Activated naive CD4-positive, alpha-beta T cell treated with anti-CD3 and anti-CD28 coated beads, Interleukin-2, amount 10 ng/mL, durations not matched to agents 7 days and 5 days (primary cell): ENCODE results near the gene YIF1A.
"Not testable (repeated sequence)": the region's sequence is repeated elsewhere in the genome, so short reads cannot be mapped to it uniquely, and the experiment has no call there.

Experiments used
- CTCF ChIA-PET: fragments of 350-600 bp; sonication (Branson Sonifier 250); formaldehyde crosslinking; loops from one replicate; lab custom pipeline; 2021; ENCODE audit warnings: antibody characterized with exemption; lab: Charles Lee
- DNase-seq: peaks from one replicate; pipeline ENCODE4 v3.0.0-alpha.2; 2020
- H3K27ac Mint-ChIP-seq: one replicate; pipeline ENCODE4 v1.8.0; 2021; ENCODE audit warnings: mild to moderate bottlenecking, moderate library complexity, mixed read lengths
- H3K27me3 Mint-ChIP-seq: one replicate; pipeline ENCODE4 v1.8.0; 2021; ENCODE audit warnings: mild to moderate bottlenecking, mixed read lengths
- H3K36me3 Mint-ChIP-seq: one replicate; pipeline ENCODE4 v1.8.0; 2021; ENCODE audit warnings: mixed read lengths
- H3K4me1 Mint-ChIP-seq: one replicate; pipeline ENCODE4 v1.8.0; 2021; ENCODE audit warnings: mixed read lengths
- H3K4me3 Mint-ChIP-seq: one replicate; pipeline ENCODE4 v1.8.0; 2021; ENCODE audit warnings: mild to moderate bottlenecking, moderate library complexity, mixed read lengths
- H3K9me3 Mint-ChIP-seq: one replicate; pipeline ENCODE4 v1.8.0; 2021; ENCODE audit warnings: mixed read lengths

Gene YIF1A

GRCh38 chr11:66281776-66282467 lies 7.0 kb downstream of the YIF1A start:
- Mint-ChIP-seq H3K4me3 (no peak overlapping the region), H3K9me3 (no peaks in the 10 kb centered on the region), H3K27me3 (peaks cover 36% of the 10 kb centered on the region), H3K36me3 (peaks cover 3% of the 10 kb centered on the region), H3K4me1 (peaks cover 48% of the 10 kb centered on the region), H3K27ac (no peak overlapping the region)
- DNase-seq: no peak
- CTCF ChIA-PET: interaction anchor here (0.9 to 2.6 kb wide), 11 partner anchors 8 to 201 kb away, joined by 3 to 15 read pairs (median 4); partner anchors contain the start of gene TMEM151A

- Mint-ChIP-seq H3K4me3 (no peak overlapping the region), H3K36me3 (peaks cover 8% of the 10 kb centered on the region), H3K27me3 (peaks cover 36% of the 10 kb centered on the region), H3K27ac (peak overlapping the region; percentile 24), H3K9me3 (no peaks in the 10 kb centered on the region), H3K4me1 (peaks cover 43% of the 10 kb centered on the region)
- DNase-seq: no peak
- CTCF ChIA-PET: interaction anchor here (0.7 to 1.5 kb wide), 4 partner anchors 9 to 30 kb away, joined by 3 to 4 read pairs (median 3); no protein-coding TSS in a partner anchor
Observed at GRCh38 chr11:66281001-66281400, 7.9 kb downstream of the YIF1A start.

GRCh38 chr11:66280428-66280827 lies 8.5 kb downstream of the YIF1A start:
- no peak for DNase-seq
- no peak overlapping the region for H3K4me3 Mint-ChIP-seq
- H3K27me3 Mint-ChIP-seq: peaks cover 36% of the 10 kb centered on the region
- peaks cover 12% of the 10 kb centered on the region for H3K36me3 Mint-ChIP-seq
- CTCF ChIA-PET: interaction anchor here (0.6 to 1.5 kb wide), 5 partner anchors 8 to 83 kb away, joined by 3 to 4 read pairs (median 3); no protein-coding TSS in a partner anchor
- H3K9me3 Mint-ChIP-seq: no peaks in the 10 kb centered on the region
- H3K4me1 Mint-ChIP-seq: peaks cover 43% of the 10 kb centered on the region
- H3K27ac Mint-ChIP-seq: no peak overlapping the region

GRCh38 chr11:66279092-66279734 lies 9.7 kb downstream of the YIF1A start:
- Mint-ChIP-seq H3K27ac (no peak overlapping the region), H3K4me3 (peak overlapping the region; percentile 40), H3K9me3 (no peaks in the 10 kb centered on the region), H3K4me1 (peaks cover 43% of the 10 kb centered on the region), H3K36me3 (peaks cover 18% of the 10 kb centered on the region), H3K27me3 (peaks cover 36% of the 10 kb centered on the region)
- DNase-seq: no peak
- CTCF ChIA-PET: no interaction called here

GRCh38 chr11:66278363-66279091 lies 10.4 kb downstream of the YIF1A start:
- Mint-ChIP-seq H3K27ac (no peak overlapping the region), H3K4me3 (peak overlapping the region; percentile 40), H3K27me3 (peaks cover 36% of the 10 kb centered on the region), H3K9me3 (no peaks in the 10 kb centered on the region), H3K4me1 (peaks cover 43% of the 10 kb centered on the region), H3K36me3 (peaks cover 22% of the 10 kb centered on the region)
- CTCF ChIA-PET: no interaction called here
- no peak for DNase-seq

- H3K27me3 Mint-ChIP-seq: peaks cover 36% of the 10 kb centered on the region
- H3K4me3 Mint-ChIP-seq: peak within 1 kb of the TSS; percentile 40
- no peaks in the 10 kb centered on the region for H3K9me3 Mint-ChIP-seq
- CTCF ChIA-PET: interaction anchor here (0.9 to 1.2 kb wide), 3 partner anchors 10 to 255 kb away, joined by 3 to 5 read pairs (median 3); partner anchors contain the start of gene RAB1B
- H3K27ac Mint-ChIP-seq: peak within 1 kb of the TSS; percentile 55
- peaks cover 29% of the 10 kb centered on the region for H3K36me3 Mint-ChIP-seq
- DNase-seq: peak; percentile 66
- peaks cover 40% of the 10 kb centered on the region for H3K4me1 Mint-ChIP-seq
Observed at GRCh38 chr11:66277471-66278362, 11.2 kb downstream of the YIF1A start, which contains the start of gene CNIH2. TSS of gene CNIH2 (plus strand) at chr11:66278175. CDS start at chr11:66278457, 282 bp downstream.

- not testable (repeated sequence) for H3K9me3 Mint-ChIP-seq, DNase-seq, H3K4me3 Mint-ChIP-seq
- H3K27me3 Mint-ChIP-seq: peaks cover 31% of the 10 kb centered on the region
- H3K4me1 Mint-ChIP-seq: peaks cover 39% of the 10 kb centered on the region
- H3K36me3 Mint-ChIP-seq: peaks cover 34% of the 10 kb centered on the region
- peak overlapping the region; percentile 55 for H3K27ac Mint-ChIP-seq
- CTCF ChIA-PET: interaction anchor here (0.9 to 1.2 kb wide), 3 partner anchors 9 to 255 kb away, joined by 3 to 5 read pairs (median 3); partner anchors contain the start of gene RAB1B
Observed at GRCh38 chr11:66277064-66277463, 11.9 kb downstream of the YIF1A start.

GRCh38 chr11:66276619-66277018 lies 12.3 kb downstream of the YIF1A start:
- H3K4me3 Mint-ChIP-seq, H3K9me3 Mint-ChIP-seq, DNase-seq: not testable (repeated sequence)
- H3K4me1 Mint-ChIP-seq: peaks cover 39% of the 10 kb centered on the region
- H3K36me3 Mint-ChIP-seq: peaks cover 38% of the 10 kb centered on the region
- H3K27ac Mint-ChIP-seq: peak overlapping the region; percentile 55
- CTCF ChIA-PET: interaction anchor here (0.9 to 1.2 kb wide), 2 partner anchors 9 to 18 kb away, joined by 3 to 5 read pairs; partner anchors contain the start of gene RAB1B
- peaks cover 26% of the 10 kb centered on the region for H3K27me3 Mint-ChIP-seq

- Mint-ChIP-seq H3K9me3 (no peaks in the 10 kb centered on the region), H3K4me3 (no peak overlapping the region), H3K27ac (no peak overlapping the region), H3K4me1 (peaks cover 35% of the 10 kb centered on the region), H3K27me3 (peaks cover 26% of the 10 kb centered on the region), H3K36me3 (peaks cover 39% of the 10 kb centered on the region)
- DNase-seq: no peak
- CTCF ChIA-PET: interaction anchor here (1.2 kb wide), 1 partner anchor 8 kb away, joined by 5 read pairs; the partner anchor contains the start of gene RAB1B
Observed at GRCh38 chr11:66275984-66276612, 12.8 kb downstream of the YIF1A start.

GRCh38 chr11:66275396-66275795 lies 13.5 kb downstream of the YIF1A start:
- H3K4me1 Mint-ChIP-seq: peaks cover 39% of the 10 kb centered on the region
- no peaks in the 10 kb centered on the region for H3K9me3 Mint-ChIP-seq
- H3K27ac Mint-ChIP-seq: no peak overlapping the region
- no peak overlapping the region for H3K4me3 Mint-ChIP-seq
- peaks cover 19% of the 10 kb centered on the region for H3K27me3 Mint-ChIP-seq
- DNase-seq: no peak
- CTCF ChIA-PET: no interaction called here
- peaks cover 43% of the 10 kb centered on the region for H3K36me3 Mint-ChIP-seq

- Mint-ChIP-seq H3K27ac (no peak overlapping the region), H3K4me3 (no peak overlapping the region), H3K27me3 (peaks cover 8% of the 10 kb centered on the region), H3K4me1 (peaks cover 46% of the 10 kb centered on the region), H3K9me3 (no peaks in the 10 kb centered on the region), H3K36me3 (peaks cover 47% of the 10 kb centered on the region)
- CTCF ChIA-PET: interaction anchor here (0.9 kb wide), 1 partner anchor 8 kb away, joined by 3 read pairs; no protein-coding TSS in a partner anchor
- DNase-seq: no peak
Observed at GRCh38 chr11:66274219-66274618, 14.7 kb downstream of the YIF1A start.

GRCh38 chr11:66272596-66272995 lies 16.3 kb downstream of the YIF1A start:
- no peak overlapping the region for H3K4me3 Mint-ChIP-seq

More at GRCh38 chr11:66272596-66272995, 16.3 kb downstream of the YIF1A start:
- H3K4me1 Mint-ChIP-seq: peaks cover 46% of the 10 kb centered on the region
- peak overlapping the region; percentile 29 for H3K27ac Mint-ChIP-seq
- H3K9me3 Mint-ChIP-seq: no peaks in the 10 kb centered on the region
- no peak for DNase-seq
- CTCF ChIA-PET: interaction anchor here (0.8 to 0.9 kb wide), 2 partner anchors 8 to 10 kb away, joined by 3 read pairs; no protein-coding TSS in a partner anchor
- no peaks in the 10 kb centered on the region for H3K27me3 Mint-ChIP-seq
- H3K36me3 Mint-ChIP-seq: peaks cover 47% of the 10 kb centered on the region
